ENCODE results near the gene TBX20.
A peak's percentile ranks its signal among the peaks of the same experiment; 100 is the strongest.

The TBX20 gene, protein sequence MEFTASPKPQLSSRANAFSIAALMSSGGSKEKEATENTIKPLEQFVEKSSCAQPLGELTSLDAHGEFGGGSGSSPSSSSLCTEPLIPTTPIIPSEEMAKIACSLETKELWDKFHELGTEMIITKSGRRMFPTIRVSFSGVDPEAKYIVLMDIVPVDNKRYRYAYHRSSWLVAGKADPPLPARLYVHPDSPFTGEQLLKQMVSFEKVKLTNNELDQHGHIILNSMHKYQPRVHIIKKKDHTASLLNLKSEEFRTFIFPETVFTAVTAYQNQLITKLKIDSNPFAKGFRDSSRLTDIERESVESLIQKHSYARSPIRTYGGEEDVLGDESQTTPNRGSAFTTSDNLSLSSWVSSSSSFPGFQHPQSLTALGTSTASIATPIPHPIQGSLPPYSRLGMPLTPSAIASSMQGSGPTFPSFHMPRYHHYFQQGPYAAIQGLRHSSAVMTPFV

DNA sequence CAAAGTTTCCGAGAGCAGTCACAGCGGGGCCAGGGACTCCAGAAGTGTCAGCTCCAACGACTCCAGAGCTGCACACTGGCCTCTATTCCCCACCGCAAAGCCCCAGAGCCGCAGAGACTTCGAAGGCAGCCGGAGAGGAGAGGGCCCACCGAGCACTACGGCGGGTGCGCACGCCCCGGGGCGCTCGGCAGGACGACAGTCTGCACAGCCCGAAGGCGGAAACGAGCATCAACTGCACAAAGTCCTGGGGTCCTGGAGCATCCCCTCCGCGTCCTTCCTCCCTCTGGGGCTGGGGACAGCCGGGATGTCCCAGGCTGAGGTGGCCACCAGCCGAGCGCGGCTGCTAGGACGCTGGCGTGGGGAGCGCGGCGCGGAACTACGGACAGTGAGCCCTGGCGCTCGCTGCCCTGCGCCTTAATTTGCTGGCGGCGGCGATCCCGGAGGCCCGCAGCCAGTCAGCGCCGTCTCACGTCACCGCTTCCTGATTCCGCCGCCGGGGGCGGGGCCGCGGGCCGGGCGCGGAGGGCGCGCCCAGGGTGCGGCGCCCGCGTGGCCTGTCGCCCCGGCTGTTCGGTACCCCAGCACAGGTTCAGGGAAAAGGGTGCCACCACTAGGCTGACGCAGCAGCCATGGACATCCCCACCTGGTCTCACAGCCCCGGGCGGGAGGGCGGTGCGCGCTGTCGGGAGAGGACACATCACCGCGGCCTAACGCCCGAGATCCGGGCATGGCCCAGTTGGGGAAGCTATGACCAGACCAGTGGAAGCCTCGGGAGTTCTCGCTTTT, at the start of gene TBX20:
Gene TBX20, minus strand, starts transcription at position 391 of the 786 bp plus-strand sequence. CDS start 480 bp downstream, outside the sequence.
- peak; percentile 63 for DNase-seq (ENCODE audit: low spot score)

DNA sequence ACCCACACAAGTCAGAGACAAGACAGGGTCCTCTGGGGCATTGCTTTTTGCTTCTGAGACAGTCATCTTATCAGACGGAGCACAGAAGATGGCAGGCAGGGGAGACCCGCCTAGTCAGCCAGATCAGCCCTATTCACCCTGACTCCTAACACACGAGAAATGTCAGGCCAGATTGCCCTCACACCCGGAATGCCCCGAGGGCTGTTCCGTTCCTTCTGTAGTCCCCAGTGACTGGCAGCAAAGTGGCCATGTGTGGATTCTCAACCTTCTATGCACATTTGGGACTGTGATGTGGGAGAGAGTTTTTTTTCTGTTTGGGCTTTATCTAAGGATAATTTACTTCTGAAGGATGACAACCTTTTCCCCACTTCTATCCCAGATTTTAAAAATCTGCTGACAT, 35.5 kb upstream of the TBX20 start:
- DNase-seq (ENCODE audit: low spot score) = no peak

- no peak for DNase-seq (ENCODE audit: low spot score)
Measured at GRCh38 chr7:35286986-35287385, 33.1 kb upstream of the TBX20 start.

DNA sequence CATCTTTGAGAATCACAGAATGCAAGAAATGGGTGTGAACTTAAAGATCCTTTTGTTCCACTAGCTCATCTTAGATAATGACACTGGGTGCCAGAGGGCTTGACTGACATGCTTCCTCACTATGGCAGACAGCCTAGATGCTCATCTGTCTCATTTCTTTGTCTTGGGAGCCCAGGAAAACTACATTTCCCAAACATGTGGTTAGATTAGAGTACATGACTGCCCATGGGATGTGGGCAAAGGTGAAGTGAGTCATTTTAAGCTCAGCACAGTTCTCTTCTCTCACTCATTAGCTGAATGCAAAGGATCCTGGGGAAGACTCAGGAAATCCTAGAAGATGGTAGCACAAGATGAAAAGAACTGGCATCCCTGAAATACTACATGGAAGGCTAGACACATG, 32.5 kb upstream of the TBX20 start:
- DNase-seq (ENCODE audit: low spot score) = no peak

DNA sequence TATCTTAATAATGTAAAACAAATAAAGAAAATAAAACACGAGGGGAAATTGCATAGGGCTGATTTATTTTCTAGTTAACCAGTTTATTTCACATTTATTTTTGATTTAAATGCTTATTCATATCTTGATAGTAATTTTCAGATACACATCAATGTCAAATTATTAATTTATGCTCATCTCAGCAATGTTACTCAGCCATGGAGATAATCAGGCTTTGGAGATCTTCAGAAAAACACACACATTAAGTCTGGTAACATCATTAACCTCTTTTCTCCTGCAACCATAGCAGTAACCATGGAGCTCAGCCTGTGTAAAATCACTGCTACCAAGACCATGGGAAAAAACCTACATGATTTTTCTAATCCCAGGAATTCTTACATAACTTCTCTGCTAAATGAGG, 31.9 kb upstream of the TBX20 start:
- DNase-seq (ENCODE audit: low spot score) = no peak

DNA sequence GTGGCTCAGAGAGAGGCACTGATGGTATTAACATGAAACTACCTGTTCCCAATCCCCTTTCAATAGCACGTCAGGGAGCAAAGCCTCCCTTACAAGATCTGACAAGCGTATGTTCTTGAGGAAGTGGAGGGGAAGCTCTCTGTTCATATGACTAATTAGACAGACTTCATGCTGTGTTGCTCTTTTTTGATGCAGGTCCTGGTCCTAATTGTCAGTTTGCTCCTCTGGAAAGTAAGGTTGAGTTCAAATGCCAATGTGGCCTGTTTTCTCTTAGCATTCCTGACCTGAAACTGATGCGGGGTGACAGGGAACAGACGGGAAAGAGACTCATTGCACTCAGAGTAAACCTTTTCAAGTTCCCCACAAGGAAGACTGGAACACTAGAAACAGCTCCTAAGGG, 27.0 kb upstream of the TBX20 start:
- no peak for DNase-seq (ENCODE audit: low spot score)

GRCh38 chr7:35277359-35277758, 23.5 kb upstream of the TBX20 start:
- no peak for DNase-seq (ENCODE audit: low spot score)

- no peak for DNase-seq (ENCODE audit: low spot score)
Measured at GRCh38 chr7:35272246-35272645, 18.3 kb upstream of the TBX20 start.

DNA sequence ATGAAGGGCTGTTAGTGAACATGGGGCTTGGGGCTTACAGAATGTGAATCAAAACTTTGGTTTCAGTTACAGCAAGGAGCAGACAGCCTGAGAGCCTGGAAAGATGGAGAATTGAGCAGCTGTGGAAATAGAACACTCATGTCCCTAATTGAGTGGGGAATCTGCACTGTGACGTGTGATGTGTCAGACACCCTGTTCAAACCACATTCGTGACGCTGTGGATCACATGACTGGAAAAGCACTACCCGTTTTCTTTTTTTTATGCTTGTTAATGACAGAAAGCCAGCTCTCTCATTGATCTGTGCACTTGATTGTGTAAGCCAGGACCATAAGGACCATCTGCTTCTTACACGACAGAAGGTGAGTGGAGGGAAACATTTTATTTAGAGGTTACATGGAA, 15.1 kb upstream of the TBX20 start:
- no peak for DNase-seq (ENCODE audit: low spot score)

- no peak for DNase-seq (ENCODE audit: low spot score)
Measured at GRCh38 chr7:35267411-35267810, 13.5 kb upstream of the TBX20 start.

DNA sequence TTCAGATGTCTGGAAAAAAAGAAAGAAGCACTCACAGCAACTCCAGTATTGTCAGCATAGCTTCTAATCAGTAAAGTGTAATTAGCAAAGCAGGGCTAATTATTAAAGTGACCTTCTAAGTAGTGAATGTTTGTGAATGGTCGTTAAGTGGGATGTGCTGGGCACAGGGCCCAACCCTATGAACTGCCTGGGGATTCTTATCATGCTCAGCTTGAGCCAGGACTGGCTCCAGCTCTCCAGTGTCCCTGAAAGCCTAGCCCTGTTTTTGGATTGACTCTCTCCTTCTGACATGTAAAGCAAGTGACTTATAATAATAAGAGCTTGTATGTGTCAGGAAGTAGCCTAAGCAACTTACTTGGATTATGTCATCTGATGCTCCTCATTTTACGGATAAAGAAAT, 9.5 kb upstream of the TBX20 start:
- no peak for DNase-seq (ENCODE audit: low spot score)

- no peak for DNase-seq (ENCODE audit: low spot score)
Measured at GRCh38 chr7:35261476-35262285, 7.8 kb upstream of the TBX20 start.

DNA sequence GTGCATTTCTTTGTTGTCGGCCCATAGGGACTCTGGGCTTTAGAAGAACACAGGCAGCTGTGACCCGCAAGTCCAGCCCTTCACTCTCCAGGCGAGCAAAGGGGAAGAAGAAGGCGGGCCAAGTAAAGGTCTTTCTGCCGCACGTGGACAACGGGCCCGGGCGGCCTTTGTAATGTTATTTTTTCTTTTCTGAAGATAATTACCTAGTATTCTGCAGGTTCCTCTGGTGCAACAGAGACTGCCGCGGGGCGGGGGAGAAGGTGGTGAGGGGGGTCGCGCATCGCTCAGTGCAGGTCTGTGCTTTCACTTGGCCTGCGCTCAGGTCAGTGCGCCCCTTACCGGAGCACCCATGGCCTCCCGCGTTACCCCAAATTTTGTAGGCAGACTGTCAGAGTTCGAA, 7.1 kb upstream of the TBX20 start:
- DNase-seq (ENCODE audit: low spot score) = no peak

- DNase-seq (ENCODE audit: low spot score) = no peak
Measured at GRCh38 chr7:35260246-35260645, 6.3 kb upstream of the TBX20 start.

DNA sequence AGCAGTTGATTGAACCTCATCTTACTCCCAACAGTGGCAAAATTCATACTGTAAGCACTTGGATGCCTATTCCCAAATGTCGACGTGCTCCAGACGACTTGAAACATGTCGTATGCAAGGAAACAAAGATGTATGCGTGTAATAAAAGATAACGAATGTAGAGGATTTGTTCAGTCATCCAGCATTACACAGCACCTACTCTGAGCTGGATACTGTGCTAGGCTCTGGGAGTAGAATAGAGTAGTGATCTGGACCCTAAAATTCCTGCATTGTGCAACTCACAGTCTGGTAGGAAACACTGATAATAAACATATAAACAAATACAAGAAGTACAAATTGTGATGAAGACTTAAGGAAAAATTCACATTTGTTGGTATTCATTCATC, 5.6 kb upstream of the TBX20 start:
- DNase-seq (ENCODE audit: low spot score) = no peak

DNA sequence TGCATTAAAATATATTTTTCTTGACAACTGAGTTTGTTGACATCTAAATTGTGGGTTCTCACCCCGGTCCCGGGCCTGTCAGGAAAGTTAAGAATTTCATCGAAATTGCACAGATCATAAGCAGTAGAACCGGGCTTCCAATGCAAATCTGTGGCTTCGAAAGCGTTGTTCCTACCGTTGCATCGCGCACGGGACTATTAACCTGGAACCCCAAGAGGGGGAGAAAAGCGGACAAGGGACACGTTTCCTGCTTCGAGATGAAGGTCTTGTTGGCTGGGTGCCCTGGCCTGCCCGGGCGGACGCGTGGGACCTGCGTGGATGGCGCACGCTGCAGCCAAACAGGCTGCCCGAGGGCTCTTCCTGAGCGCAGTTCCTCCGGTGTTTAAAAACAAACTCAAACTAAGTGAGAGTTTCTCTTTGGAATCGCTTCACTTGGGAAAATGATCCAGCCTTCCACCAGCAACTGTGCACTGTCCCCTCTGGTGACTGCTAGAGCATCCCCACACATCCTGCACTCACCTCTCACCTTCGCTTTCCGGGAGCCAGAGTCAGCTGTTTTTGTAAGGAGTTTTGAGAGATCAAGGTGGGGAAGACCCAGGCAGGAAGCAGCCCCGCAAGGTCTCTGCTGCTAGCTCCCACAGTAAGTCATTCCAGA, 5.1 kb upstream of the TBX20 start:
- no peak for DNase-seq (ENCODE audit: low spot score)

DNA sequence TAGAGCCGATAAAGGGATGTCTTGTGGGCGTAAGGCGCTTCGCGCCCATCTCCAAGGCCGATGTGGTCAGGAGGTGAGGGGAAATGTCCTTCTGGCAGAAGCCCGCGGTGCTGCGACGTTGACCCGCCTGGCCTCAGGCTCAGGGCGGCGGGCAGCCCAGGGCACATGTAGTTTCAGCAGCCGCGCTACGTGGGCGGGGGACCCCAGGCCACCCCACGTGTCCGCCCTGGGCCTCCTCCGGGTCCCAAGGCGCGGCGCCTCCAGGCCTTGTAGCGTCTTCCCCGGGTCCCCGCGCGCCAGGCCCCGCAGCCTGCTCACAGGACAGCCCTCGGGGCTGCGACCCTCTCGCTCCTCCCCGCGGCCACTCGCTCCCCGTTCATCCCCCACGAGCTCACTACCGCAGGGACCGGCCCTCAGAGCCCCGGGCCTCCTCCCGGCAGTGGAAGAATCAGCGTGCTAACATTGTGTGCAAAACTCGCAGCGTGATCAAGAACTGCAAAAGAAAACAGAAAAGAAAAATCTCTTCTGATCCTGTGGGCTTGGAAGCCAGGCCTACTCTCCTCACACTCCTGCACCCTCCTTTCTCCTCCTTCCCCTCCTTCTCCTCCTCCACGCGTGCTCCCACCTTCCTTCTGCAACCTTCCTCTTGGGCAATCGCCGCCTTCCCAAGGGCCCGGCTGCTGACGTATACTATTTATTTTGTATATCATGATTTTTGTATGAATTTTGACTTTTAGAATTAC, 4.4 kb upstream of the TBX20 start:
- no peak for DNase-seq (ENCODE audit: low spot score)

DNA sequence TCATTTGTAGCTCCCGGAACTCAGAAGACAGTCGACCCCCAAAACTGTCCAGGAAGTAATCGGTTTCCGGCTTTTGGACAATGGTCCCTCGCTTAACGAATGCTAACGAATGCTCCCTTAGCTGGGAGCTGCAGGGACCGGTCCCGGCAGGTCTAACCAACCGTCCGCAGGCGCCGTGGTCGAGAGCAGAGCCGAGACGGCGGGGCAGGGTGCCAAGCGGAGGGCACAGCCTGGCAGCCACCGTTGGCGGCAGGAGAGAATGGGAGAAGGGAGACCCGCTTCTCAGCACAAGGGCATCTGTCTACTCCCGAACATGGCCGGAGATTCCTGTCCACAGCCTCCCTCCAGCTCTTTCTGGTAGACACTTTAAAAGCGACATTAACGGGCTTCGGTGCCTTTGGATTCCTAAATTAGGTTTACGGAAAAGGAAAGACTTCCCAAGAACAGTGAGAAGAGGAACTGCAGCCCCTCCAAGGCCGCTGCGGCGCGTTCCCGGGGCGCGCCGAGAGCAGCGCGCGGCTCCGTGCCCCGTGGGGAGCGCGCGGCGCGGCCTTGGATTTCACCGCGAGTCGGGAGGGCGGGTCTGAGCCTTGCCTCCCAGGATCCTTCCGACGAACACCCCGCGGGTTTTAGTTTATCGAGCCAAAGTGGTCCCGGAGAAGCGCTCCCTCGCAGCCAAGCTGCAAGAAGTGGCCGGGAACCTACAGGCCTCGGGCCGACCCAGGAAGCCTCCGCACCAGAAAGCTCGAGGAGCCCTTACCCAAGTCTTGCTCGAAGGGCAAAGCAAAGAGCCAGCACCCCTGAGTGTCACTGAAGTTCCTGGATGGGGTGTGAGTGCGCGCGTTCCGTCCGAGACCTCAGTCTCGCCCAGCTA, 3.6 kb upstream of the TBX20 start:
- DNase-seq (ENCODE audit: low spot score) = no peak

- DNase-seq (ENCODE audit: low spot score) = no peak
Measured at GRCh38 chr7:35256256-35257175, 2.6 kb upstream of the TBX20 start.

Measured in germinal center (tissue), 1 donor.